ENCODE measurements around the gene NOP10.
"Not testable (repeated sequence)": the region's sequence is repeated elsewhere in the genome, so short reads cannot be mapped to it uniquely, and the experiment has no call there.

The NOP10 gene

GRCh38 chr15:34358367-34358766 is 15.4 kb upstream of the NOP10 start:
- DNase-seq = no peak

DNA sequence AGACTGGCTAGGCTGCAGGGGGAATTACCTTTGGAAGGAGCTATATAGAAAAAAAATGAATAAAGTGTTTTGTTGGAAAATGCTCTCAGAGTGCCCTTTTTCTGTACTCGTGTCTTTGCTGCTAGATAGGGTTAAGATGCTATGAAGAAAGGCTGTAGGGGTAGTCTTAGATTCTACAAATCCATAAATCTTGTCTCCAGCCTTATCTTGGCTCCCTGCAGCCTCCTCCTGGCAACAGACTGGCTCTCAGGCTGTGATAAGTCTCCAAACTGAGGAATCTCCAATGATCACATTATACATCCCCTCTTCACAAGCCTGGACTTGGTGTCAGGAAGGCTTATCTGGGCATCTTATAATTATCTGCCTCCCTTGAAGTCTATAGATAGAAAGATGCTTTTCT is 14.7 kb upstream of the NOP10 start:
- DNase-seq = no peak

- no peak for DNase-seq
Observed at GRCh38 chr15:34355241-34355640, 12.3 kb upstream of the NOP10 start.

DNA sequence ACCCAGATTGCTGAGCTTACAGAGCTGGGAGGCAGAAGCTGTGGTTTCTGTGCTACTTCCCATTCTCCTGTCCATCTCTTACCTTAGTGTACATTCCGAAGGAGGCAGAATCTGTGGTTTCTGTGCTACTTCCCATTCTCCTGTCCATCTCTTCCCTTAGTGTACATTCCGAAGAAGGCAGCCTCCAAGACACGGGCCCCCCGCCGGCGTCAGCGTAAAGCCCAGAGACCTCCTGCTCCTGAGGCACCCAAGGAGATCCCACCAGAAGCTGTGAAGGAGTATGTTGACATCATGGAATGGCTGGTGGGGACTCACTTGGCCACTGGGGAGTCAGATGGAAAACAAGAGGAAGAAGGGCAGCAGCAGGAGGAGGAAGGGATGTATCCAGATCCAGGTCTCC is 11.3 kb upstream of the NOP10 start:
- no peak for DNase-seq

DNA sequence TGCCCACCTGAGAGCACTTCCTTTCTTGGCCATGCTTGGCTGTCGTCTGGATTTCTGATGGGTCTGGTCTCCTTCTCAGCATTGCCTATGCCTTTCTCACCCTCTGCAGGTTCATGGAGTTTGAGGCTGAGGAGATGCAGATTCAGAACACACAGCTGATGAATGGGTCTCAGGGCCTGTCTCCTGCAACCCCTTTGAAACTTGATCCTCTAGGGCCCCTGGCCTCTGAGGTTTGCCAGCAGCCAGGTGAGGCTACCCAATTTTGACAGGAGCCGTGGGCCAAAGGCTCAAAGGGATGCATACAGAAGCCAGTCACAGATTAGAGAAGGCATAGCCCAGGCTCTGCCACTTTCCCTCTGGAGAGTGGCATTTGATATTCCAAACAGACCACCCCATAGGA is 10.7 kb upstream of the NOP10 start:
- DNase-seq = no peak

DNA sequence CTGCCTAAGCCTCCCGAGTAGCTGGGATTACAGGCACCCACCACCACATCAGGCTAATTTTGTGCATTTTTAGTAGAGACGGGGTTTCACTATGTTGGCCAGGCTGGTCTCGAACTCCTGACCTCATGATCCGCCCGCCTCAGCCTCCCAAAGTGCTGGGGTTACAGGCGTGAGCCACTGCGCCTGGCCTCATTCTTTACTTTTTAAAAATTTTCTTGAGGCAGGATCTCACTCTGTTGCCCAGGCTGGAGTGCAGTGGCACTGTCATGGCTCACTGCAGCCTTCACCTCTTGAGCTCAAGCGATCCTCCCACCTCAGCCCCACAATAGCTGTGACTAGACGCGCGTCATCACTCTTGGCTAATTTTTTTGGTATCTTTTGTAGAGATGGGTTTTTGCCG is 10.1 kb upstream of the NOP10 start:
- DNase-seq = not testable (repeated sequence)

- DNase-seq = no peak
Observed at GRCh38 chr15:34349769-34350168, 6.8 kb upstream of the NOP10 start.

DNA sequence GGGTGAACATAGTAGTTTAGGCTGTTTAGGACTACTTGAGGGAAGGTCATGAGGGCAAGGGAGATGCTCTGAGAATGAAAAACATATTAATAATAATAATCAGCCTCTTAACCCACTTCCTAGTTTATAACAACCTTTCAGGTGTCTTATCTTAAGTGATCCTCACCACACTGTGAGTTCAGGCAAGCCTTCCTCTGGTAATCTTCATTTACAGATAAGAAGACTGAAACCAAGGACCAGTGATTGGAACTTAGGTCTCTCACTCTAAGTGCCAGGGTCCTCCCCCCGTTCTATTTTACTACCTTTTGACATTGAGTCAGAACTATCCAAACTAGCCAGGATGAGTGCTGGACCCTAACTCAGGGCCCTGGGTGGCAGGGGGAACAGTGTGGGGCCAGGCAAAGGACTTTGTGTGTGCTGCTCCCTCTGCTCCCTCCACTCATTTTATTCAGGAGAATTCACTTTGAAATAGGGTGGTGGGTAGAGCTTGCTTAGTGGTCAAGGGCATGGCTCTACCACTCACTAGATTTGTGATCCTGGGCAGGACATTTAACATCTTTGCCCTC is 5.9 kb upstream of the NOP10 start:
- no peak for DNase-seq

DNA sequence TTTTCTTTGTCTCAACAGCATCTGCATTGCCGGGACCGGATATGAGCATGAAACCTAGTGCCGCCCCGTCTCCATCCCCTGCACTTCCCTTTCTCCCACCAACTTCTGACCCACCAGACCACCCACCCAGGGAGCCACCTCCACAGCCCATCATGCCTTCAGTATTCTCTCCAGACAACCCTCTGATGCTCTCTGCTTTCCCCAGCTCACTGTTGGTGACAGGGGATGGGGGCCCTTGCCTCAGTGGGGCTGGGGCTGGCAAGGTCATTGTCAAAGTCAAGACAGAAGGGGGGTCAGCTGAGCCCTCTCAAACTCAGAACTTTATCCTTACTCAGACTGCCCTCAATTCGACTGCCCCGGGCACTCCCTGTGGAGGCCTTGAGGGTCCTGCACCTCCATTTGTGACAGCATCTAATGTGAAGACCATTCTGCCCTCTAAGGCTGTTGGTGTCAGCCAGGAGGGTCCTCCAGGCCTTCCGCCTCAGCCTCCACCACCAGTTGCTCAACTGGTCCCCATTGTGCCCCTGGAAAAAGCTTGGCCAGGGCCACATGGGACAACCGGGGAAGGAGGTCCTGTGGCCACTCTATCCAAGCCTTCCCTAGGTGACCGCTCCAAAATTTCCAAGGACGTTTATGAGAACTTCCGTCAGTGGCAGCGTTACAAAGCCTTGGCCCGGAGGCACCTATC is 5.2 kb upstream of the NOP10 start:
- DNase-seq = no peak

- DNase-seq = not testable (repeated sequence)
Observed at GRCh38 chr15:34342213-34342736, 661 bp downstream of the NOP10 start.

DNA sequence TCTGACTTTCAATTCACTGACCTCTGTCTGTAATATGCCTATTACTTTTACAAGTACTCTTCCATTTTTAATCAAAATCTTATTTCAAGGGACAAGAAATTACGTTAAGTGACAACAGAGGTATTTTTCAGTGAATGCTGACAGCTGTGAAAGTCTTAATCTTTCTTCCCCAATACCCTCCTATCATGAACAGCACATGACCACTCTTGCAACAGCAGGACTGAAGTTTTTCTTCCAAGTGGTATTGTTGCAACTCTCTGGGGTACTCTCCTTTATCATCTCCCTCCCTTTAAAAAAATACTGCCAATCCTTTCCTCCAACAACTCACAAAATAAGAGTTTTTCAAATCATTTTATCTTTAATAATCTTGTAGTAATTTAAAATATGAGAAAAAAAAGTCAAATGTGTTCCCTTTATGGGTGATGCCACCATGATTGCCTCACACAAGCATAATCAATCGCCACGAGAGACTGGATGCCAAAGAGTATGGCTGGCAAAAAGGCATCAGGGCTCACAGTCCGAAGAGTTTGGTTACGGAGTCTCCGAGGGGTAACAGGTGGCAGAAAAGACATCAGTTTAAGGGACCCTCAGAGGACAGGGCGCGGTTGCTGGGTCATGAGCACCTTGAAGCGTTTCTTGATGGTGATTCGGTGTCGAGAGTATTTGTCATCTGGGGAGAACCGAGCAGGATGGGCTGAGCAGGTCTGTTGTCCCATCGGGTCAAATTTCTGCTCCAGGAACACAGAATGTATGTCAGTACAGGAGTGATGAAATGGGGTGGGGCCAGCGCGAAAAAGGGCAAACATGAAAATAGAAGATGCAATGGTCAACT is 1.3 kb downstream of the NOP10 start:
- DNase-seq = no peak

DNA sequence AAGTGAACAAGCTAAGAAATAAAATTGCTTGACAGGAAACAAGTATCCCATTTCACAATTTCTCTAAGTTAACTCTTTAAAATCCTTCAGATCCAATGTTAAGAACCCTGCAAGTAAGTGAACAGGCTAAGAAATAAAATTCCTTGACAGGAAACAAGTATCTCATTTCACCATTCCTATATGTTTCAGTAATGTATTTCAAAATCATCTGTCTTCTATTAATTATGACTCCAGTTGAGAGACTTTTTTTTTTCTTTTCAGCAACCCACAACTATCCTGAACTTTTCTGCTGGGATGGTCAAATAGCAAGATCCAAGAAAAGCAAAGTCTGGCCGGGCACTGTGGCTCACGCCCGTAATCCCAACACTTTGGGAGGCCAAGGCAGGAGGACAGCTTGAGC is 3.0 kb downstream of the NOP10 start:
- no peak for DNase-seq

DNA sequence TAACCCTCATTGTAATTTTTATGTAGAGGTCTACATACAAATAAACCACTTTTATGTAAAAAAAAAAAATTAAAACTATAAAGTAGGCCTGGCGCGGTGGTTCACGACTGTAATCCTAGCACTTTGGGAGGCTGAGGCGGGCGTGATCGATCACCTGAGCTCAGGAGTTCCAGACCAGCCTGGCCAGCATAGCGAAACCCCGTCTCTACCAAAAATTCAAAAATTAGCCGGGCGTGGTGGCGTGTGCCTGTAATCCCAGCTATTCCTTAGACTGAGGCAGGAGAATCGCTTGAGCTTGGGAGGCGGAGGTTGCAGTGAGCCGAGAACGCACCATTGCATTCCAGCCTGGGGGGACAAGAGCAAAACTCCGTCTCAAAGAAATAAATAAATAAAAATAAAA is 4.6 kb downstream of the NOP10 start:
- no peak for DNase-seq

DNA sequence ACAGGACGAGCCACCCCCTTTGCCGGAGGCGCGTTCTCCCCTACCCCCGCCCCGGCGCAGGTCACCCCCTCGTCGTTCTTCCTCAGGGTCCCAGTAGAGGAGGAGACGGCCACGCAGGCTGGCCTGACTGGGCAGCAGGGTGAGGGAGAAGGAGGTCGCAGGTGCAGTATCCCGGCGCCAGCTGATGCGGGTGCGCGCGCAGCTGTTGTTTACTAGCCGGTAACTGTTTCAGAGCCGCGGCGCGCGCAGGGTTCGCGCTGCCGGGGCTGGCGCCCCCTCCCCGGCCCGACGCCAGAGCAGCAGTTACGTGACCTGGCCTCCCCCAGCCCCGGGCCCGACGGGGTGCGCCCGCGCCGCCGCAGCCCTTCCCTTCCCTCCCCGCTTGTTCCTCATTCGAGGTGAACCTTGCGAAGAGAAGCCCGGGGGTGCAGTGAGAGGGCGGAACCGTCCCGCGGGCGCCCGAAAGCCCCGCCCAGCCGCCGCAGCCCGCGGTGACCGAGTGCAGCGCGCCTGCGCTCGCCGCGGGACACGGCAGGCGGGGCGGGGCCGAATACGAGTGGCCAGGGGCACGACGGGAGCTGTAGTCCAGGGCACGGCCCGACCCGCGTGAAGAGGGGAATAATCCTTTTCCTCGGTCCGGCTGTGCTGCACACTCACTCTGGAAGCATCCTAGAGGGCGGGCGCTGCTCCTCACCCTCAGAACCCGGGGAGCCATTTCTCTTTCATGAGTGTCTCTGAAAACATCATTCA is 5.2 kb downstream of the NOP10 start, which contains the start of gene SLC12A6:
SLC12A6 (minus strand) TSS at position 225 of the 750 bp plus-strand sequence. CDS start 1,101 bp downstream, outside the sequence.
- DNase-seq = peak; percentile 86 to 91

DNA sequence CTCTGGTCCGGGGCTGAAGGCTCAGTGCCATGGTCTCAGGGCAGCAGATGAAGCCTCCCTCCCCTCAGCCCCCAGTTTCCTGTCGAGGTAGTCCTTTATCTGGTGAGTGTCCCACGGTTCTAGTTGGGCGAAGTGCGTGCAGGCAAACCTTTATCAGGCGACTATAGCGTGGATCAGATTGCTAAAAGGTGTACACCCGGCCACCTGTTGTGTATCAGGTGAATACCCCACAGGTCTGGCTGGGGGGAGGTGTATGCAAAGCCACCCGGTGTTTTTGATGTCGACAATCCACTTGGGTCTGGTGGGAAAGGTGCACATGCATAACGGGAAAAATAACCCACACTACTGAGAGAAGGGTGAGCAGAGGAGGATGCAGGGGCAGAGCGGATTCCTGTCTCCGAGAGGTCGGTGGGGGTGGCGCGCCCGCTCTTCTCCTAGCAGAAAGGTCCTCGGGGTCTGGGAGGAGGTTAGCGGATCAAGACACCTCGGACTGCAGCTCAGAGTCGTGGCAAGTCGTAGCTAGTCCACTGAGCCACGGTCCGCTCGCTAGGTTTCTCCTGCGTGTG is 5.9 kb downstream of the NOP10 start:
- DNase-seq = peak in 1 of 2 experiments; percentile 39

GRCh38 chr15:34336231-34336990 is 6.5 kb downstream of the NOP10 start:
- no peak for DNase-seq

GRCh38 chr15:34335176-34336032 is 7.5 kb downstream of the NOP10 start:
- DNase-seq = no peak

GRCh38 chr15:34334672-34335071 is 8.3 kb downstream of the NOP10 start:
- DNase-seq = no peak

DNA sequence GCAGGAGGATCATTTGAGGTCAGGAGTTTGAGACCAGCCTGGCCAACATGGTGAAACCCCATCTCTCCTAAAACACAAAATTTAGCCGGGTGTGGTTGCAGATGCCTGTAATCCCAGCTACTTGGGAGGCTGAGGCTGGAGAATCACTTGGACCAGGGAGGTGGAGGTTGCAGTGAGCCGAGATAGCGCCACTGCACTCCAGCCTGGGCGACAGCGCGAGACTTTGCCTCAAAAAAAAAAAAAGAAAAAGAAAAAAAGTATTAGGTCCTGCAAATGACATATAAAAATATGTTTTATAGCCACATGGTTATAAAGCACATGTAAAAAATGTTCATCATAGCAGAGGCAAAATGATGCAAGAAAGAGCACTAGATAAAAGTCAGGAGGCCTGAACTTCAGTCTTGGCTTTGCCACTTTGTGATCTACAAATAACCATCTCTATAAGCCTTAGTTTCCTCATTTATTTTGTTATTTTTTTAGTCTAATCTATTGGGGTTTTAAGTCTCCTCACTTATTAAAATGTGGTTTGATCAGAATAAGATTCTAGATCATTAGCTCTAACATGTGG is 10.3 kb downstream of the NOP10 start:
- DNase-seq = no peak

DNA sequence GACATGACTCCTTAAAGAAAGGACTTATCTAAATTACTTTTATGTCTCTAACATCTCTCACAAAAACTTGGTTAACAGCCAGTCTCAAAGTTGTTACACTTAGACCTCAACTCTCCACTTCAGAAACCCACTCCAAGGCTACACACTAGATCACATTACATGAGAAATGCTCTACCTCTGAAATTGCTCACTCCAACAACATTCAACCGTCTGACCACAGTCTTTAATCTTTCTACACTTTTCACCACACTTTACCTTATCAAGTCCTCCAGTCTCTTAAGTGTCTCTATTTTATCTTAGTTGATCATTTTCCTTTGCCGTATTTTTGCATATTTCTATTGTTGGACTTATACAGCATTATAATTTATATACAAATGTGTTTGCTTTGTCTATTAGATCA is 11.1 kb downstream of the NOP10 start:
- DNase-seq = no peak
